GM18519 (cell line): ENCODE data around the gene CDK9.

ENCODE experiments used
- ATAC-seq: cut with Tn5 transposase; IDR thresholded peaks from one replicate; pipeline ENCODE4 v1.9.1; 2021; ENCODE audit warnings: mild to moderate bottlenecking, moderate library complexity; ENCODE audit not compliant: unreplicated experiment, low FRiP score

Gene CDK9

DNA sequence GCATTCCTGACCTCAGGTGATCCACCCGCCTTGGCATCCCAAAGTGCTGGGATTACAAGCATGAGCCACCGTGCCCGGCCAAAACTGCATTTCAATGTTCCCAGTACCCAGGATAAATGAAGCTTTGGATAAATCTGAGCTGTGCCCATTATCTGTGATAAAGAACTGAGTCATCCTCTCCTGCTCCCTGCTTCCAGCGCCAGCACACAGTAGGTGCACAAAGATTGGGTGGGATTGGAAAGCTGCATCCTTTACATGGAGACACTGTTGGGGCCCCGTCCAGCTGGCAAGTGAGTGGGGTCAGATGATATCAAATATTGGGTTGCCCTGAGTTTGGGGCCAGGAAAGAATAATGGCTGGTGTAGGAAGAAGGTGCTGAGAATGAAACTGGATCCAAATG is 24.8 kb upstream of the CDK9 start:
- ATAC-seq, result no peak

DNA sequence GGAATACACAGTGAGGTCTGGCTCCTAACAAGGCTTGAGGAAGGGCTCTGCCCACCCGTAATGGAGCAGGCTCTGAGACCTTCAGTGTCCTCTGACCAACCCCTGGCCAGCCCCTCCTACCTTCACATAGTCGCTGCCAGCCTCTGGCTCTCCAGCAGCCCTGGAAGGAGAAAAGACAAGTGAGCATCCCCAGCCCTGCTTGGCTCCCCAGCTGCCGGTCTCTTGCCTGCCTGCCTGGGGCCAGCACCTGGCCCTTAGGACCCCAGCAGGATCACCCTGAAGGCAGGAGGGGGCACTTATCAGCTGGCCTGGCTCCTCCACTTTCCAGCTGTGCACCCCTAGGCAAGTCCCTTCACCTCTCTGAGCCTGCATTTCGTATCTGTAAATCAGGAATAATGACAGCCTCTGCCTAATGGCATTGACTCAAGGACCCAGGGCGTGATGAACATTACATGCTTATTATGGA is 24.3 kb upstream of the CDK9 start:
- no peak for ATAC-seq

DNA sequence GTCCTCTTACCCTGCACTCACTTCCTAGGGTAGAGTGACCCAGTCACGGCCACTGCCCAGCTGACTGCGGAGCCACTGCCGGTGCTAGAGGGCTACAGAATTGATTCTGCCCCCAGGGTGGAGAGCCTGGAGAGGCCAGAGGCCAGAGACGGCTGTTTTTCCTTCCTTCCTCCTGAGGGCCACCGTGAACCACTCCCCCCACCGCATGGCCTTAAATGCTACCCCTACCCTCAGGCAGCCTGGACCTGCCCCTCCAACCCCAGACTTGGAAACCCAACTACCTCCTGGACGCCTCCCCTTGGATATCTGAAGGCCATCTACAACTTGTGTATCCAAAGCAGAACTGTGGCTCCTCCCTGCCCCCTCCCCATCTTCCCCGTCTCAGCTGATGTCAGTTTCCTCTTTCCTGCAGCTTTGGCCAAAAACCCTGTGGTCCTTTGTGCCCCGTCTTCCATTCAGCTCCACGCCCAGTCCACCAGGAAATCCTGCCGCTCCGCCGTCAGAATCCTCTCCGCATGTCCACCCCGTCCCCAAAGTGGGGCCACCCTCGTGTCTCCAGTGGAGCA is 23.6 kb upstream of the CDK9 start:
- no peak for ATAC-seq

DNA sequence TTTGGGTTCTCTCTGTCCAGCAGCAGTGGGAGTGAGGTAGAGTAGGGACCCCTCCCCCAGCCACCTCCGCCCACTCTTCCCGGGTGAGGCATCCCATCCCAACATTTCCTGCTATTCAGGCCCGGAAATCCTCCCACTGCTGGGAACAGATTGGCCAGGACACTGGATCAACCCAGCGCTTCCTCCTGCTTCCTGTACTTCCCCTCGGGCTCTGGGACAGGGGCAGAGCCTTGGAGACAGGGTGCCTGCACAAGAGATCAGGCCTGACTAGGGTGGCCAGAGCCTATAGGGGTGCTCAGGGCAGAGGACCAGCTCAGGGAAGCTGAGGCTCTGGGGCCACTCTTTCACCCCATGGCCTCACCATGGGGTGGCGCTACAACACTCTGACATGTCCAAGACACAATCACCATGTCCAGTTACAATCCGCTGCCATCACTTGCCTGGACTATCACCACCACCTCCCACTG is 21.9 kb upstream of the CDK9 start:
- no peak for ATAC-seq

DNA sequence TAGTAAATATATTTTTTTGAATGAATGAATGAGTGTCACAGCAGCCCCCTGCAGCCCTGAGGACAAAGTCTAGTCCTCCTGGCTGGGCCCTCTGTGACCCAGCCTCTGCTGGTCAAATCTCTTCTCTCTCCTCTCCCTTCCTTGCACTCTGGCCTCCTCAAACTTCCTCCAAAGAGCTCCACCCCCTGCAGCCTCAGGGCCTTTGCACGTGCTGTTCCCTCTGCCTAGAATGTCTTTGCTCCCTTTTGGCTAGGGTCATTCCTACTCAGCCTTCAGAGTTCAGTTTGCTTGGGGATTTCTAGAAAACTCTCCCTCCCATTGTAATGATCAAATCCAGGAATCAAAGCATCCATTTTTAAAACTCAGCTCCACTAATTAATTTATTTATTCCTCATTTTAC is 20.4 kb upstream of the CDK9 start:
- ATAC-seq, result no peak

DNA sequence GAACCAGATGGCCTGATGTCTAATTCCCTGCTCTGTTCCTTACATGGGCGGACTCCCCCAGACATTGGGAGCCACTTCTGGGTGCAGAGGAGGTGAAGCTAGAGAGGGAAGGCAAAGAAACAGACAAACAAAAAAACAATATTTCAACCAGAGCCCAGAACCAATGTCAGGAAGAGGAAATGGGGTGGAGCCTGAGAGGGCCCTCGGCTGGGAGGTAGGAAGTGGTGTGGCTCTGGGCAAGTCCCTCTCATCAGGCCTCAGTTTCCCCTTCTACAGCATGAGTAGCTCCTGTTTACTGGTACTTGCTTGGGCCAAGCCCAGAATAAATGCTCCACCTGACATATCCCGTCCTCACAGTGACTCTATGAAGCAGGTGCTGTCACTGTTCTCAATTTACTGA is 18.4 kb upstream of the CDK9 start:
- ATAC-seq, result no peak

DNA sequence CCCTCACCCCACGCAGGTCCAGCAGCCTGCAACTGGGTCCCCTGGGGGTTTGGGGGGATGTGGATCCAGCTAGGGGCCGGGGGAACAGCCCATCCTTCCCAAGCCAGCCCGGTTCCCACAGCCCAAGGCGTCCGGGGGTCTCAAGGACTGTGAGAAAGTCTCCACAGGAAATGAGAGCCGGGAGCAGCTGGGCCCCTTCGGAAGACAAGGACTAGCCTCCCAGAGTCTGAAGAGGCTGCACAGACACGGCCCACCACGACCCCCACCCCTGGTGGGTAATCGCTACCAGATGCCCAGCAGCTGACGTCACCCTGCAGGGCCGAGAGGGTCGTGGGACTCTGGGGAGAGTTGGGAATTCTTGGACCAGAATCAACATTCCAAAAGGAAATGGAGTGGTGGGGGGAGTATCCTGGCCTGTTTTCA is 17.9 kb upstream of the CDK9 start:
- ATAC-seq, result no peak

DNA sequence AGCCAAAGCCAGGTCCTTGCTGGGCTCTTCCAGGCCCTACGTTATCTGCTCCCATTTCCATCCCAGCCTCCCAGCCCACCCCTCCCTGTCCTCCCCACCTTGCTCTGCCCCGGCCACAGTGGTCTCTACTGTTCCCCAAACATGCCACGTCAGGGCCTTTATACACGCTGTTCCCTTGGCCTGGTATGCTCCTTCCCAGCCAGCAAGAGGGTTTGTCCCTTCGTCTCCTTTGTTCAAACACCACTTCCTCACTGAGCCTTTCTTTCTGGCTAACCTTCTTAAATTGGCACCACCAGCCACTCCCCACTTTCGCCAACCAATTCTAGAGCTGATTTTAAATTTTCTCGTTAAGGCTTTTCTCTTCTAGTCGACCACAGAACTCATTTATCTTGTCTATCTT is 17.1 kb upstream of the CDK9 start:
- no peak for ATAC-seq

DNA sequence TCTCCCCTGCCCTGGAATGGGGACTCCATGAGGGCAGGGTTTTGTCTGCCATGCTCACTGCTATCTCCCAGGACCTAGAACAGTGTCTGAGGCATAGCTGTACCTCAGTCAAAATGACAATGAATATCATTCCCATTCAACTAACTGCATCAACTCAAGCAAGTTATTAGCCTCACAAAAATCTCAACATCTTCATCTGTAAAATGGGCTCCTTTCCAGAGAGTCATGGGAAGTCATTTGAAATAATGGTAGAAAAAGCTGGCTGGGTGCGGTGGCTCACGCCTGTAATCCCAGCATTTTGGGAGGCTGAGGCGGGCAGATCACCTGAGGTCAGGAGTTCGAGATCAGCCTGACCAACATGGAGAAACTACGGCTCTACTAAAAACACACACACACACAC is 16.7 kb upstream of the CDK9 start:
- no peak for ATAC-seq

DNA sequence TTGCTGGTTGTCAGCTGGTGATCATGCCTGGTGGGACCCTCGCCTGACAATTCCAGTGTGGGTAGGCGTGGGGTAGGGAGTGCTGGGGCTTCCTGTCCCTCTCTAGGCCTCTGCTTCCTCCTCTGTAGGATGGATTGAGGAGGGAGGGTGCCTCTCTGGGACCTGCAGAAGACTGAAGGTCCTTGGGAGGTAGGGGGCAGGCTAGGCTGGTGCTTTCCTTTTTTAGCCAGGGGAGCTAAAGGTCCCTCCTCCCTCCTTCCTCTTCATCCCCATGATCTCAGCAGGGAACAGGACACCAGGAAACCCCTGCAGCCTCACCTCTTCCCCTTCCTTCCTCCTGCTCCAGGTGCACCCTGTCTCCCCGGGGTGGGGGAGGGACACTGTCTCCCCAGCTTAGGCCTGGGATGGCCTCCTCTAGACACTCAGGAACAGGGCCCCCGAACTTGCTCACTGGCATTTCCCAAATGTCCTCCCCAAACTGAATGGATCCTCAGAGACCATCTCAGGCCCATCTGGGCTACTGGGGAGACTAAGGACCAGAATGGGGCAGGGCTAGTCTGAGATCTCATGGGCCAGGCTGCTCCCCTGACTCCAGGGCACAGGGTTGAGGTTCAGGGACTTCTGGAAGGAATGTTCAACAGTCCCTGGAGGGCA is 15.8 kb upstream of the CDK9 start:
- ATAC-seq, result no peak

DNA sequence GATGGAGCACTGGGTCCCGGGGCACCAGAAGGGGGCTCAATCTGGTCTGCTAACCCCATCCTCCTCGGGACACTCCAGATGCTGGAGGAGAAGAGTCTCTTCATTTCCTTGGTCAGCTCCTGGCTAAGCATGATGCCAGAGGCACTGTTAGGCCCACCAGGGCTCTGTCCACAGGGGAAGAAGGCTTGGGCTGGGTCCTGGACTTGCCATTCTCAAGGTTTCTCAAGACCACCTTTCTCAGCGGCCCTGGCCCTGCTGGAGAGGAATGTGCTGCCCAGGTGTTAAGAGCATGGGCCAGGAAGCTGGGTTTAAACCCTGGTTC is 15.3 kb upstream of the CDK9 start:
- ATAC-seq, result no peak

DNA sequence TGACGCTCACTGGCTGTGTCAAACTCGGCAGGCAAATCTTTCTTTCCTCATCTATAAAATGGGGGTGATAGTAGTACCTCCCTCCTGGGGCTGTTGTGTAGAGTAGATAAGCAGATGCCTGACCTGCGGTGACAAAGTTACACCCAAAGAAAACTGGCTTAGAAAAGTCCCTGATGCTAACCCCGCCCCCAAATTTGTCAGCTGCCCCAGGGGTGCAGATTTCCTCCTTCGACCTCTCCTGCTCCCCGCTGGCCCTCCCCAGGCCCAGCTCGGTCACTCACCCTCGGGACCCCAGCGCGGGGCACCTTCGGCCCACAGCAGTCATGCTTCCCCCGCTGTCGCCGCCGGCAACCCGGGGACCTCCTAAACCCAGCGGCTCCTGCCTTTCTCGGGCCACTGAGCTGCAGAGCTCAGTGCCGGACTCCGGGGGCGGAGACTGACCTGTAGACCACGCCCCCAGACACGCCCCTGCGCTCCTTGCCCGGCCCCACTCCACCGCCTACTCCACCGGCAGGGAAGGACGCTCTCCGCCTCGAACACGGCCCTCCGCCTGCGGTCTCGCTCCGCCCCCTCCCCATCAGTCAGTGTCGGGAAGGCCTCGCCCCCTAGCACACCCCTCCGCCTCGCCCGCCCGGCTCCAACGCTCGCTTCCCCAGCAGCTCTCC is 14.8 kb upstream of the CDK9 start:
- ATAC-seq, result peak; percentile 57

DNA sequence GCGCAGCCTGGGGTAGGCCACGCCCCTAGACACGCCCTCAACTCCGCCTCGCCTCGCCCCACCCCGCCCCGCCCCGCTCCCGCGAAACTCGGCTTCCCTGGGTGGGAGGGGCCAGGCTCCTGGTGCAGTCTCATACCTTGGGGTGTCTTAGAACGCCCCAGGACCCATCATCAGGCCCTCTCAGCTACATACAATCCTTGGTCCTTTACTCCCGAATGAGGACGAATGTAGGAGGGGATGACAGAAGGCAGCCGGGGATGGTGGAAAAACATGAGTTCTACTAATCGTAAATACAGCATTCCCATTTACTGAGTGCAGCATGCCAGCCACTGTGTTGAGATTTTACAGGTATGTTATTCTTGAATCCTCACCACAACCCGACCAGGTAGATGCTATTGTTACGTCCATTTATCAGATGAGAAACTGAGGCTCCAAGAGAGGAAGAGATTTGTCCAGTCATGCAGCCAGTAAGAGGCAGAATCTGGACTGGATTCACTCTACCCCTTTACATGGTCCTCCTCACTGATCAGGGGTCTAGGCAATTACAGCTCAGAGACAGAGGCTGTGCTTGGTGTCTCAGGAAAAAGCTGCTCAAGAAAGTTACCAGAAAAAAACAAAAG is 14.2 kb upstream of the CDK9 start:
- no peak for ATAC-seq

DNA sequence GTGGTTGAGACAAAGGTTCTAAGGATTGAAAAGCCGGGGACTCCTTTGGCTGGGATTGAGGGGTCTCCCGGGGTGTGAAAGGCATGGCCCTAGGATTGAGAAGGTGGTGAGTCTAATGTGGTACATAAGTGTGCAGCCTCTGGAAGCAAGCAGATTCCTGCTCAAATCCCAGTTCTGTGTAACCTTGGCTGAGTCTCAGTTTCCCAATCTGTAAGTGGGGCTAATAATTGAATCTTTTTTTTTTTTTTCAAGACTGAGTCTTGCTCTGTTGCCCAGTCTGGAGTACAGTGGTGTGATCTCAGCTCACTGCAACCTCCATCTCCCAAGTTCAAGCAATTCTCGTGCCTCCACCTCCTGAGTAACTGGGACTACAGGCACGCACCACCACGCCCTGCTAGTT is 13.2 kb upstream of the CDK9 start:
- ATAC-seq, result no peak

DNA sequence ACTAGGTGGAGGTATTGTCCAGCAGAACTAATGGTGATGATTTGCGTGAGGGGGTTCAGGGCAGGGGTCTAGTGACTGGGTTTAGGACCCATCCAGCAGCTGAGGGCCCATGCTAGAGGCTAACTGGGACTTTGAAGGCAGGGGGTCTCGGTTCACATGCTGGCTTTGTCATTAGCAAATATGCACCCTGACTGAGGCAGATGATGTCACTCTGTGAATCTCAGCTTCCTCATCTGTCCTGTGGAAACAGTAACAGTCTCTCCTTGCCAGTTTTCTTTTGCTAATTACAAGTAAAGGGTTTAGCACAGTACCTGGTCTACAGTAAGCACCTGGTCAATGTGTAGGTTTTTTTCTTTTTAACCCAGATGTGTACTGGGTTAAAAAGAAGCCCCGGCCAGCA is 12.6 kb upstream of the CDK9 start:
- no peak for ATAC-seq

DNA sequence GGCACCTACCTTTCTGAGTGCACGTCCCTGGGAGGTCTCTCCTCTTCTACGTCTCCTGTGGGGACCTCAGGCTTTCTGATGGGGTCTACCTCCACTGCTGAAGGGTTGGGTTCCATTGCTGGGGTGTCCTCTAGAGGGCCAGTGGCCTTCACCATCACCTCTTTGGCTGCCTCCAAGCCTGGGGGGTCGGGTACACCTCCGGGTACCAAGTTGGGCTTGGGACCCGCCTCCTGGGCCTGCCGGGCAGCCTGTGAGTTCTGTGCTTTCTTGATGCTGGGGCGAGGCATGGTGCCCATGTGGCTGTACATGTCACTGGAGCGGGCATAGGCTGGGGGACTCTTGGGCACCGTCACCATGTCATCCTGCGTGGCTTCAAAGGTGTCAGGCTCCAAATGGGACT is 11.9 kb upstream of the CDK9 start:
- no peak for ATAC-seq

DNA sequence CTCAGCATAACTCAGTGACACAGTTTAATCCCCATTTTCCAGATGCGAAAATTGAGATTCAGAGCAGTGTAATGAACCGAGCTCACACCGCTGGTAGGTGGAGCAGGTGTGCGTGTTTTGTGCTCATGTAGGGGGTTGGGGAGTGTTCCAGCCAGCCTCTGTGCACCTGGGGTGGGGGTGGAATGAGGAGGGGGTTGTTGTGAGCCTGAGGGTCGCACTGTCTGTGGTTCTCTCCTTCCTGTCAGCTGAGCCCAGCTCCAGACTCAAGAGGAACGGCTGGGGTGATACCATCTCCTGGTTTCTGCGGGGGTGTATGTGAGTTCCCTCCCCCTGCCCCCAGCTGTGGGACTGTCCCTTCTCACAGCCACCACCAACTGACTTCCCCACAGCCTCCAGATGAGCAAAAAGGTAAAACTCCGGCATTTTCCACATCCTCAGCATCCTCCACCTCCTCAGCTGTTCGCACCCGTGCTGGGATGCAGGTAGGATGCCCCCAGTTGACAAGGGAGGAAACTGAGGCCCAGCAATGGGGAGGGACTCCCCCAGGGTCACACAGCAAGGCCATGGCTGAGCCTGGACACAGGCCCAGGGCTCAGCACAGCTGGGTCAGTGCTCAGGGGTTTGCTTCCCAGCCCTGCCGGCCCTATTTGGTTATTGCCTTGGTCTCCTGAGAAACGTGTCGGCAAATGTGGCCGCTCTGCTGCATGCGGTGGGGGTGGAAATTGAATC is 9.5 kb upstream of the CDK9 start:
- ATAC-seq, result no peak

DNA sequence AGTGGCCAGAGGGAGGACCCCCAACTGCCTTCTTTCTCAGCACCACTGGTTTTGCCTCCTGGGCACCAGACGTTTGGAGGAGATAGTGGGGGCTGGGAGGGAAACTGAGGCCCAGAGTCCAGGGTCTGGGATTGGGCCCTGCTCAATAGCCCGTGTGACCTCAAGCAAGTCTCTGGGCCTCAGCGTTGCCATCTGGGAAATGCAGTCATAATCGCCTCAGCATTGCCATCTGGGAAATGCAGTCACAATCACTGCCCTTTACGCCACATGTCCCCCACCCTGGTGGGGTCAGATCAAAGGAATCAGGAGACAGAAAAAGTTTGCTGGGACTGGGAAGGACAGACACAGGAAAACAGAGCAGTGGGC is 8.9 kb upstream of the CDK9 start:
- ATAC-seq, result no peak

DNA sequence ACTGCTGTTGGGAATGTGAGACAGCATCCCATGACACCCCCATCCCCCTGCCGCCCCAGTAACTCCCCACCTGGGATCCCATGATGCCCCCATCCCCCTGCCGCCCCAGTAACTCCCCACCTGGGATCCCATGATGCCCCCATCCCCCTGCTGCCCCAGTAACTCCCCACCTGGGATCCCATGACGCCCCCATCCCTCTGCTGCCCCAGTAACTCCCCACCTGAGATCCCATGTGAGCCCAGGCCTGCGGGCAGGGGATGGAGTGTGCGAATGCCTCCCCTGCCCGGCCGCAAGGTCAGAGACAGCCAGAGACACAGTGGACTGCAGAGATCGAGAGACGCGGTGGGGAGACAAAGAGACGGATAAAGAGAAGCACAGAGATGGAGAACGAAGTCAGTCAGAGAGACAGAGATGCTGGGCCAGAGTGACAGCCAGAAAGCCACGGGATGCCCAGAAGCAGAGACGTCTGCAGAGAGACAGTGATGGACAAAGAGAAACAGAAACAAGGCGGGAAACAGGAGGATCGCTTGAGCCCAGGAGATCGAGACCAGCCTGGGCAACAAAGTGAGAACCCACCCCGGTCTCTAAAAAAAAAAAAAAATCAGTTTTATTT is 8.4 kb upstream of the CDK9 start:
- no peak for ATAC-seq

DNA sequence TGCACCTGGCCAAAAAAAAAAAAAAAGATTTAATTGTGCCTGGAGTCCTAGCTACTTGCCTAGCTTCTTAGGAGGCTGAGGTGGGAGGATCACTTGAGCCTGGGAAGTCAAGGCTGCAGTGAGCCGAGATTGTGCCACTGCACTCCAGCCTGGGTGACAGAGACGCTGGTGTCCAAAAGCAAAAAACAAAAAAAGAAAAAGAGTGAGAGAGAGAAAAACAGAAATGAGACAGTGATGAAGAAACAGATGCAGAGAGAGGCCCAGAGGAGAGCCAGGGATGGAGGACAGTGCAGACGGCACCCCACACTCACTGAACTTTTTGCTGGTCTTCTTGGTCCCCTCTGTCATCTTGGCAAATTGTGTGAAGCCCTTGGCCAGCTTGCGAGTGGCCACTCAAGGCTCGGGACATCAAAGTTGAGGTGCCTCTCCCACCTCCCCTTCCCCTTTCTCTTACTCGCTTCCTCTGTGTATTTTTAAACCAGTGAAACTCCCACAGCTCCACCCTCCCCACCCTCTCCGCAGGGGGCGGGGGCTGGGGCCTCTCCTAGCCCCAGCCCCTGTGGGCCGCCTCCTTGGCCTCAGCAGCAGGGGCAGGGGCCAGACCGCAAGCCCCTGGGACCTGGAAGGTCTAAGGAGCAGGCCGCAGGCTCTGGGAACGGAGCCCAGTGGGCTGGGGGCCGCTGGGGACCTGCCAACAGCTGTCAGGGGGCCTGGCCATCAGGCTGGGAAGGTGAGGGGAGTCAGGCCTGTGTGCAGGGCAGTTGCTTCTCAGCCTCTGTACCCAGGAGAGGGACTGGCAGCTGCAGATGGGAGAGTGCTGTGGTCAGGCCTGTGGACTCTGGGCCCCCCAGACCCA is 7.3 kb upstream of the CDK9 start, which contains the start of gene SH2D3C:
Gene SH2D3C (minus strand): TSS at position 387 of the 856 bp plus-strand sequence. CDS start 39 bp downstream, at position 348.
- ATAC-seq, result no peak
